Measurements from ENCODE around the gene JAG1. TPM values are rescaled to one million over a fixed set of nuclear protein-coding genes. Genes with fewer than 3 reads are reported as not detected.

JAG1 gene
- total RNA-seq, 2 donors from 2014 or later, result 66.5 to 102 TPM

GRCh38 chr20:10667560-10668167 is 6.1 kb downstream of the JAG1 start:
- intact Hi-C loops (cut with DNase I), result no loop called here
- H3K4me1 ChIP-seq, result peaks cover 15% of the 10 kb centered on the region
- H3K9me3 ChIP-seq, result no peaks in the 10 kb centered on the region
- no peak for TF ChIP-seq CTCF (IDR thresholded peaks at IDR 0.05)
- DNase-seq, result no peak
- H3K36me3 ChIP-seq, result peaks cover 5% of the 10 kb centered on the region
- no peak overlapping the region for H3K9ac ChIP-seq (ENCODE audit: low read depth in 2 of 2, low read length in 2 of 2)
- H3K4me3 ChIP-seq, result no peak overlapping the region
- H3K27me3 ChIP-seq, result no peaks in the 10 kb centered on the region
- no peak overlapping the region for H3K27ac ChIP-seq

- no peak for DNase-seq
- no peaks in the 10 kb centered on the region for H3K9me3 ChIP-seq
- no peak for TF ChIP-seq CTCF (IDR thresholded peaks at IDR 0.05)
- H3K4me3 ChIP-seq, result no peak overlapping the region
- H3K27me3 ChIP-seq, result no peaks in the 10 kb centered on the region
- H3K27ac ChIP-seq, result no peak overlapping the region
- H3K36me3 ChIP-seq, result peaks cover 7% of the 10 kb centered on the region
- intact Hi-C loops (cut with DNase I), result no loop called here
- H3K4me1 ChIP-seq, result peaks cover 15% of the 10 kb centered on the region
- no peak overlapping the region for H3K9ac ChIP-seq (ENCODE audit: low read depth in 2 of 2, low read length in 2 of 2)
Observed at GRCh38 chr20:10667077-10667401, 6.8 kb downstream of the JAG1 start.

GRCh38 chr20:10666221-10667076 is 7.3 kb downstream of the JAG1 start:
- Histone ChIP-seq H3K9me3 (no peaks in the 10 kb centered on the region), H3K4me3 (no peak overlapping the region), H3K36me3 (peaks cover 11% of the 10 kb centered on the region), H3K27ac (peak overlapping the region; percentile 2), H3K9ac (ENCODE audit: low read depth in 2 of 2, low read length in 2 of 2) (peak overlapping the region in 1 of 2 donors; percentile 55), H3K4me1 (peaks cover 15% of the 10 kb centered on the region), H3K27me3 (no peaks in the 10 kb centered on the region)
- no peak for DNase-seq
- intact Hi-C loops (cut with DNase I), result no loop called here
- no peak for TF ChIP-seq CTCF (IDR thresholded peaks at IDR 0.05)

GRCh38 chr20:10665791-10666190 is 8.0 kb downstream of the JAG1 start:
- Histone ChIP-seq H3K4me3 (no peak overlapping the region), H3K36me3 (peaks cover 11% of the 10 kb centered on the region)

GRCh38 chr20:10665027-10665561 is 8.7 kb downstream of the JAG1 start:
- Histone ChIP-seq H3K36me3 (peaks cover 11% of the 10 kb centered on the region), H3K9ac (ENCODE audit: low read depth in 2 of 2, low read length in 2 of 2) (peak overlapping the region in 1 of 2 donors; percentile 55), H3K4me1 (peaks cover 15% of the 10 kb centered on the region), H3K4me3 (no peak overlapping the region), H3K27ac (peak overlapping the region; percentile 9), H3K9me3 (no peaks in the 10 kb centered on the region), H3K27me3 (no peaks in the 10 kb centered on the region)
- no peak for DNase-seq
- intact Hi-C loops (cut with DNase I), result no loop called here
- TF ChIP-seq CTCF (IDR thresholded peaks at IDR 0.05), result no peak

More at GRCh38 chr20:10665791-10666190, 8.0 kb downstream of the JAG1 start:
- Histone ChIP-seq H3K27ac (peak overlapping the region; percentile 2), H3K9me3 (no peaks in the 10 kb centered on the region), H3K27me3 (no peaks in the 10 kb centered on the region), H3K9ac (ENCODE audit: low read depth in 2 of 2, low read length in 2 of 2) (peak overlapping the region in 1 of 2 donors; percentile 55), H3K4me1 (peaks cover 15% of the 10 kb centered on the region)
- no peak for DNase-seq
- no peak for TF ChIP-seq CTCF (IDR thresholded peaks at IDR 0.05)
- intact Hi-C loops (cut with DNase I), result no loop called here

Data from colonic mucosa (tissue), 4 donors.